ENCODE measurements around the gene CHRNA4.

CHRNA4 gene

GRCh38 chr20:63315240-63315689, 45.9 kb downstream of the CHRNA4 start:
- Histone ChIP-seq H3K9ac (ENCODE audit: low read length) (no peak overlapping the region), H3K4me1 (ENCODE audit: control insufficient read depth, low read depth, low read length) (no peaks in the 10 kb centered on the region), H3K4me3 (ENCODE audit: low read length) (no peak overlapping the region), H3K27ac (ENCODE audit: low read length) (no peak overlapping the region), H3K27me3 (ENCODE audit: control insufficient read depth, insufficient read depth, low read length) (no peaks in the 10 kb centered on the region), H3K36me3 (ENCODE audit: control insufficient read depth, low read depth, low read length) (no peaks in the 10 kb centered on the region), H3K9me3 (ENCODE audit: control insufficient read depth, low read depth, low read length) (no peaks in the 10 kb centered on the region)

- H3K4me1 ChIP-seq (ENCODE audit: control insufficient read depth, low read depth, low read length): no peaks in the 10 kb centered on the region
- no peak overlapping the region for H3K27ac ChIP-seq (ENCODE audit: low read length)
- no peaks in the 10 kb centered on the region for H3K9me3 ChIP-seq (ENCODE audit: control insufficient read depth, low read depth, low read length)
- H3K9ac ChIP-seq (ENCODE audit: low read length): no peak overlapping the region
- H3K27me3 ChIP-seq (ENCODE audit: control insufficient read depth, insufficient read depth, low read length): no peaks in the 10 kb centered on the region
- H3K36me3 ChIP-seq (ENCODE audit: control insufficient read depth, low read depth, low read length): no peaks in the 10 kb centered on the region
- H3K4me3 ChIP-seq (ENCODE audit: low read length): no peak overlapping the region
Observed at GRCh38 chr20:63314566-63315239, 46.4 kb downstream of the CHRNA4 start.

GRCh38 chr20:63314015-63314471, 47.1 kb downstream of the CHRNA4 start:
- Histone ChIP-seq H3K27ac (ENCODE audit: low read length) (no peak overlapping the region), H3K9me3 (ENCODE audit: control insufficient read depth, low read depth, low read length) (no peaks in the 10 kb centered on the region), H3K9ac (ENCODE audit: low read length) (no peak overlapping the region), H3K4me3 (ENCODE audit: low read length) (no peak overlapping the region), H3K27me3 (ENCODE audit: control insufficient read depth, insufficient read depth, low read length) (no peaks in the 10 kb centered on the region), H3K36me3 (ENCODE audit: control insufficient read depth, low read depth, low read length) (no peaks in the 10 kb centered on the region), H3K4me1 (ENCODE audit: control insufficient read depth, low read depth, low read length) (no peaks in the 10 kb centered on the region)

GRCh38 chr20:63313349-63314014, 47.7 kb downstream of the CHRNA4 start:
- Histone ChIP-seq H3K36me3 (ENCODE audit: control insufficient read depth, low read depth, low read length) (no peaks in the 10 kb centered on the region), H3K27me3 (ENCODE audit: control insufficient read depth, insufficient read depth, low read length) (no peaks in the 10 kb centered on the region), H3K27ac (ENCODE audit: low read length) (no peak overlapping the region)

GRCh38 chr20:63312690-63313348, 48.3 kb downstream of the CHRNA4 start:
- no peaks in the 10 kb centered on the region for H3K36me3 ChIP-seq (ENCODE audit: control insufficient read depth, low read depth, low read length)
- H3K4me1 ChIP-seq (ENCODE audit: control insufficient read depth, low read depth, low read length): no peaks in the 10 kb centered on the region
- H3K9ac ChIP-seq (ENCODE audit: low read length): no peak overlapping the region
- H3K9me3 ChIP-seq (ENCODE audit: control insufficient read depth, low read depth, low read length): no peaks in the 10 kb centered on the region
- no peaks in the 10 kb centered on the region for H3K27me3 ChIP-seq (ENCODE audit: control insufficient read depth, insufficient read depth, low read length)
- no peak overlapping the region for H3K4me3 ChIP-seq (ENCODE audit: low read length)
- no peak overlapping the region for H3K27ac ChIP-seq (ENCODE audit: low read length)

More at GRCh38 chr20:63313349-63314014, 47.7 kb downstream of the CHRNA4 start:
- Histone ChIP-seq H3K9ac (ENCODE audit: low read length) (no peak overlapping the region), H3K4me1 (ENCODE audit: control insufficient read depth, low read depth, low read length) (no peaks in the 10 kb centered on the region), H3K9me3 (ENCODE audit: control insufficient read depth, low read depth, low read length) (no peaks in the 10 kb centered on the region), H3K4me3 (ENCODE audit: low read length) (no peak overlapping the region)

GRCh38 chr20:63312273-63312672, 48.9 kb downstream of the CHRNA4 start:
- Histone ChIP-seq H3K4me3 (ENCODE audit: low read length) (no peak overlapping the region), H3K9ac (ENCODE audit: low read length) (no peak overlapping the region), H3K36me3 (ENCODE audit: control insufficient read depth, low read depth, low read length) (no peaks in the 10 kb centered on the region), H3K4me1 (ENCODE audit: control insufficient read depth, low read depth, low read length) (no peaks in the 10 kb centered on the region), H3K27ac (ENCODE audit: low read length) (no peak overlapping the region), H3K9me3 (ENCODE audit: control insufficient read depth, low read depth, low read length) (no peaks in the 10 kb centered on the region), H3K27me3 (ENCODE audit: control insufficient read depth, insufficient read depth, low read length) (no peaks in the 10 kb centered on the region)

GRCh38 chr20:63311833-63312243, 49.3 kb downstream of the CHRNA4 start:
- Histone ChIP-seq H3K27ac (ENCODE audit: low read length) (no peak overlapping the region), H3K27me3 (ENCODE audit: control insufficient read depth, insufficient read depth, low read length) (no peaks in the 10 kb centered on the region), H3K9ac (ENCODE audit: low read length) (no peak overlapping the region), H3K36me3 (ENCODE audit: control insufficient read depth, low read depth, low read length) (no peaks in the 10 kb centered on the region), H3K4me3 (ENCODE audit: low read length) (no peak overlapping the region), H3K4me1 (ENCODE audit: control insufficient read depth, low read depth, low read length) (no peaks in the 10 kb centered on the region), H3K9me3 (ENCODE audit: control insufficient read depth, low read depth, low read length) (no peaks in the 10 kb centered on the region)

GRCh38 chr20:63311186-63311832, 49.8 kb downstream of the CHRNA4 start:
- H3K27me3 ChIP-seq (ENCODE audit: control insufficient read depth, insufficient read depth, low read length): no peaks in the 10 kb centered on the region
- no peaks in the 10 kb centered on the region for H3K9me3 ChIP-seq (ENCODE audit: control insufficient read depth, low read depth, low read length)
- H3K36me3 ChIP-seq (ENCODE audit: control insufficient read depth, low read depth, low read length): no peaks in the 10 kb centered on the region
- no peaks in the 10 kb centered on the region for H3K4me1 ChIP-seq (ENCODE audit: control insufficient read depth, low read depth, low read length)
- H3K4me3 ChIP-seq (ENCODE audit: low read length): no peak overlapping the region
- H3K27ac ChIP-seq (ENCODE audit: low read length): no peak overlapping the region
- H3K9ac ChIP-seq (ENCODE audit: low read length): no peak overlapping the region

GRCh38 chr20:63310265-63310991, 50.7 kb downstream of the CHRNA4 start:
- no peaks in the 10 kb centered on the region for H3K36me3 ChIP-seq (ENCODE audit: control insufficient read depth, low read depth, low read length)
- H3K4me1 ChIP-seq (ENCODE audit: control insufficient read depth, low read depth, low read length): no peaks in the 10 kb centered on the region
- H3K27ac ChIP-seq (ENCODE audit: low read length): no peak overlapping the region
- no peak overlapping the region for H3K9ac ChIP-seq (ENCODE audit: low read length)
- no peak overlapping the region for H3K4me3 ChIP-seq (ENCODE audit: low read length)
- no peaks in the 10 kb centered on the region for H3K27me3 ChIP-seq (ENCODE audit: control insufficient read depth, insufficient read depth, low read length)
- no peaks in the 10 kb centered on the region for H3K9me3 ChIP-seq (ENCODE audit: control insufficient read depth, low read depth, low read length)

GRCh38 chr20:63309261-63310071, 51.7 kb downstream of the CHRNA4 start:
- Histone ChIP-seq H3K9ac (ENCODE audit: low read length) (no peak overlapping the region), H3K9me3 (ENCODE audit: control insufficient read depth, low read depth, low read length) (no peaks in the 10 kb centered on the region), H3K4me1 (ENCODE audit: control insufficient read depth, low read depth, low read length) (no peaks in the 10 kb centered on the region), H3K36me3 (ENCODE audit: control insufficient read depth, low read depth, low read length) (no peaks in the 10 kb centered on the region), H3K27me3 (ENCODE audit: control insufficient read depth, insufficient read depth, low read length) (no peaks in the 10 kb centered on the region), H3K27ac (ENCODE audit: low read length) (no peak overlapping the region), H3K4me3 (ENCODE audit: low read length) (no peak overlapping the region)
